Measurements from ENCODE around the gene PSORS1C1.
"Not testable (repeated sequence)": the region's sequence is repeated elsewhere in the genome, so short reads cannot be mapped to it uniquely, and the experiment has no call there.

The PSORS1C1 gene

GRCh38 chr6:31178143-31179041, 63.8 kb downstream of the PSORS1C1 start:
- no peak for DNase-seq (ENCODE audit: low read depth in 2 of 2)

GRCh38 chr6:31179042-31179386, 64.4 kb downstream of the PSORS1C1 start:
- no peak for DNase-seq (ENCODE audit: low read depth in 2 of 2)

GRCh38 chr6:31179896-31180295, 65.3 kb downstream of the PSORS1C1 start:
- DNase-seq (ENCODE audit: low read depth in 2 of 2) = no peak

GRCh38 chr6:31180500-31180899, 65.9 kb downstream of the PSORS1C1 start:
- DNase-seq (ENCODE audit: low read depth in 2 of 2) = peak; percentile 47 to 61

GRCh38 chr6:31183287-31183686, 68.7 kb downstream of the PSORS1C1 start:
- not testable (repeated sequence) for DNase-seq (ENCODE audit: low read depth in 2 of 2)

- DNase-seq (ENCODE audit: low read depth in 2 of 2) = not testable (repeated sequence)
These were observed 69.3 kb downstream of the PSORS1C1 start for GRCh38 chr6:31183859-31184258.

- not testable (repeated sequence) for DNase-seq (ENCODE audit: low read depth in 2 of 2)
These were observed 71.1 kb downstream of the PSORS1C1 start for GRCh38 chr6:31185695-31186051.

- no peak for DNase-seq (ENCODE audit: low read depth in 2 of 2)
These were observed 71.6 kb downstream of the PSORS1C1 start for GRCh38 chr6:31186052-31186734.

GRCh38 chr6:31187780-31188194, 73.2 kb downstream of the PSORS1C1 start:
- no peak for DNase-seq (ENCODE audit: low read depth in 2 of 2)

GRCh38 chr6:31189223-31189622, 74.6 kb downstream of the PSORS1C1 start:
- not testable (repeated sequence) for DNase-seq (ENCODE audit: low read depth in 2 of 2)

Measured in fibroblast of skin of left quadriceps (primary cell).